Activated naive CD8-positive, alpha-beta T cell treated with anti-CD3 and anti-CD28 coated beads, Interleukin-2, amount 10 ng/mL, durations not matched to agents 7 days and 5 days (primary cell): ENCODE measurements around the gene NANOGP8. TPM values are rescaled to one million over a fixed set of nuclear protein-coding genes. Genes with fewer than 3 reads are reported as not detected.
"Not testable (repeated sequence)": the region's sequence is repeated elsewhere in the genome, so short reads cannot be mapped to it uniquely, and the experiment has no call there.

Source experiments
- ATAC-seq: fragments of 150-1000 bp; cut with Tn5 transposase; one replicate; pipeline ENCODE4 v1.10.0; 2021; ENCODE audit warnings: low read depth, moderate library complexity
- POLR2A ChIA-PET: fragments of 350-600 bp; sonication (Branson Sonifier 250); formaldehyde crosslinking; loops from one replicate; lab custom pipeline; 2021; ENCODE audit warnings: antibody characterized with exemption; lab: Charles Lee
- DNase-seq: peaks from one replicate; pipeline ENCODE4 v3.0.0; 2021
- H3K27ac Mint-ChIP-seq: one replicate; pipeline ENCODE4 v1.8.0; 2022; ENCODE audit warnings: mild to moderate bottlenecking, mixed read lengths
- H3K27me3 Mint-ChIP-seq: one replicate; pipeline ENCODE4 v1.8.0; 2022; ENCODE audit warnings: mild to moderate bottlenecking, moderate library complexity, mixed read lengths
- H3K36me3 Mint-ChIP-seq: one replicate; pipeline ENCODE4 v1.8.0; 2021; ENCODE audit warnings: mild to moderate bottlenecking, mixed read lengths
- H3K4me1 Mint-ChIP-seq: one replicate; pipeline ENCODE4 v1.8.0; 2021; ENCODE audit warnings: mixed read lengths
- H3K4me3 Mint-ChIP-seq: one replicate; pipeline ENCODE4 v1.8.0; 2022; ENCODE audit warnings: mild to moderate bottlenecking, moderate library complexity, mixed read lengths
- H3K9me3 Mint-ChIP-seq: one replicate; pipeline ENCODE4 v1.8.0; 2021; ENCODE audit warnings: mixed read lengths
- total RNA-seq, 2 experiments: library from RNA; stranded (reverse); gene quantifications; one replicate each; pipeline ENCODE4 v1.2.3, GENCODE V29; 2021

NANOGP8 gene
- total RNA-seq, 2 experiments from 2014 or later, result not detected

- peaks cover 4% of the 10 kb centered on the region for H3K27me3 Mint-ChIP-seq
- POLR2A ChIA-PET, result no interaction called here
- no peak overlapping the region for H3K27ac Mint-ChIP-seq
- no peak overlapping the region for H3K4me3 Mint-ChIP-seq
- no peaks in the 10 kb centered on the region for H3K4me1 Mint-ChIP-seq
- no peaks in the 10 kb centered on the region for H3K9me3 Mint-ChIP-seq
- no peak for DNase-seq
- no peak for ATAC-seq
- no peaks in the 10 kb centered on the region for H3K36me3 Mint-ChIP-seq
Observed at GRCh38 chr15:35087759-35088158, 2.7 kb upstream of the NANOGP8 start.

- H3K4me1 Mint-ChIP-seq, H3K36me3 Mint-ChIP-seq, ATAC-seq: not testable (repeated sequence)
Observed at GRCh38 chr15:35082371-35083348, 2.4 kb downstream of the NANOGP8 start.

GRCh38 chr15:35081626-35082365 is 3.3 kb downstream of the NANOGP8 start:
- ATAC-seq, DNase-seq, H3K4me1 Mint-ChIP-seq, H3K9me3 Mint-ChIP-seq, H3K27ac Mint-ChIP-seq, H3K27me3 Mint-ChIP-seq, H3K4me3 Mint-ChIP-seq, H3K36me3 Mint-ChIP-seq, POLR2A ChIA-PET: not testable (repeated sequence)

More at GRCh38 chr15:35082371-35083348, 2.4 kb downstream of the NANOGP8 start:
- DNase-seq, POLR2A ChIA-PET, H3K27me3 Mint-ChIP-seq, H3K9me3 Mint-ChIP-seq, H3K4me3 Mint-ChIP-seq, H3K27ac Mint-ChIP-seq: not testable (repeated sequence)

GRCh38 chr15:35080226-35080625 is 4.9 kb downstream of the NANOGP8 start:
- ATAC-seq (no peak), DNase-seq (no peak)
- no peaks in the 10 kb centered on the region for H3K27me3 Mint-ChIP-seq
- H3K4me3 Mint-ChIP-seq, result no peak overlapping the region
- no peaks in the 10 kb centered on the region for H3K9me3 Mint-ChIP-seq
- no peaks in the 10 kb centered on the region for H3K4me1 Mint-ChIP-seq
- POLR2A ChIA-PET, result no interaction called here
- H3K36me3 Mint-ChIP-seq, result no peaks in the 10 kb centered on the region
- no peak overlapping the region for H3K27ac Mint-ChIP-seq

GRCh38 chr15:35078221-35078915 is 6.7 kb downstream of the NANOGP8 start:
- no peaks in the 10 kb centered on the region for H3K36me3 Mint-ChIP-seq
- H3K27ac Mint-ChIP-seq, result no peak overlapping the region
- peaks cover 2% of the 10 kb centered on the region for H3K27me3 Mint-ChIP-seq

GRCh38 chr15:35071106-35071505 is 14.0 kb downstream of the NANOGP8 start:
- no peaks in the 10 kb centered on the region for H3K9me3 Mint-ChIP-seq
- no peak overlapping the region for H3K4me3 Mint-ChIP-seq
- no peak for ATAC-seq
- no peak overlapping the region for H3K27ac Mint-ChIP-seq
- H3K4me1 Mint-ChIP-seq, result no peaks in the 10 kb centered on the region
- DNase-seq, result no peak
- peaks cover 8% of the 10 kb centered on the region for H3K27me3 Mint-ChIP-seq
- POLR2A ChIA-PET, result no interaction called here
- H3K36me3 Mint-ChIP-seq, result no peaks in the 10 kb centered on the region

More at GRCh38 chr15:35078221-35078915, 6.7 kb downstream of the NANOGP8 start:
- Mint-ChIP-seq H3K4me3 (no peak overlapping the region), H3K4me1 (no peaks in the 10 kb centered on the region), H3K9me3 (no peaks in the 10 kb centered on the region)
- DNase-seq (no peak), ATAC-seq (no peak)
- POLR2A ChIA-PET, result no interaction called here

- no peaks in the 10 kb centered on the region for H3K4me1 Mint-ChIP-seq
- H3K9me3 Mint-ChIP-seq, result no peaks in the 10 kb centered on the region
- no peak overlapping the region for H3K27ac Mint-ChIP-seq
- no peak overlapping the region for H3K4me3 Mint-ChIP-seq
- H3K36me3 Mint-ChIP-seq, result no peaks in the 10 kb centered on the region
- H3K27me3 Mint-ChIP-seq, result peaks cover 6% of the 10 kb centered on the region
- no peak for ATAC-seq
- POLR2A ChIA-PET, result no interaction called here
- no peak for DNase-seq
Observed at GRCh38 chr15:35068846-35069475, 16.1 kb downstream of the NANOGP8 start.

- ATAC-seq (no peak), DNase-seq (no peak)
- H3K27me3 Mint-ChIP-seq, result peaks cover 5% of the 10 kb centered on the region
- H3K9me3 Mint-ChIP-seq, result no peaks in the 10 kb centered on the region
- no peak overlapping the region for H3K4me3 Mint-ChIP-seq
- no peaks in the 10 kb centered on the region for H3K4me1 Mint-ChIP-seq
- POLR2A ChIA-PET, result no interaction called here
- H3K27ac Mint-ChIP-seq, result no peak overlapping the region
- H3K36me3 Mint-ChIP-seq, result no peaks in the 10 kb centered on the region
Observed at GRCh38 chr15:35067496-35068347, 17.4 kb downstream of the NANOGP8 start.

GRCh38 chr15:35066094-35066493 is 19.0 kb downstream of the NANOGP8 start:
- Mint-ChIP-seq H3K27me3 (peaks cover 5% of the 10 kb centered on the region), H3K4me1 (no peaks in the 10 kb centered on the region), H3K27ac (no peak overlapping the region), H3K9me3 (no peaks in the 10 kb centered on the region), H3K36me3 (no peaks in the 10 kb centered on the region), H3K4me3 (no peak overlapping the region)
- ATAC-seq (no peak), DNase-seq (no peak)
- POLR2A ChIA-PET, result no interaction called here

- no peaks in the 10 kb centered on the region for H3K4me1 Mint-ChIP-seq
- peaks cover 4% of the 10 kb centered on the region for H3K27me3 Mint-ChIP-seq
- H3K4me3 Mint-ChIP-seq, result no peak overlapping the region
- H3K27ac Mint-ChIP-seq, result no peak overlapping the region
- POLR2A ChIA-PET, result no interaction called here
- no peaks in the 10 kb centered on the region for H3K9me3 Mint-ChIP-seq
- DNase-seq (no peak), ATAC-seq (no peak)
- no peaks in the 10 kb centered on the region for H3K36me3 Mint-ChIP-seq
Observed at GRCh38 chr15:35064576-35065190, 20.4 kb downstream of the NANOGP8 start.

GRCh38 chr15:35062738-35063099 is 22.4 kb downstream of the NANOGP8 start:
- H3K36me3 Mint-ChIP-seq, result no peaks in the 10 kb centered on the region
- DNase-seq, result no peak
- ATAC-seq, result no peak
- H3K27ac Mint-ChIP-seq, result no peak overlapping the region
- peaks cover 5% of the 10 kb centered on the region for H3K27me3 Mint-ChIP-seq
- no peak overlapping the region for H3K4me3 Mint-ChIP-seq
- POLR2A ChIA-PET, result no interaction called here
- no peaks in the 10 kb centered on the region for H3K4me1 Mint-ChIP-seq
- no peaks in the 10 kb centered on the region for H3K9me3 Mint-ChIP-seq
